GM19328 (cell line): ENCODE data around the gene ATXN10.

Experiments
- ATAC-seq: cut with Tn5 transposase; IDR thresholded peaks from one replicate; pipeline ENCODE4 v1.9.1; 2021; ENCODE audit warnings: mild to moderate bottlenecking, moderate library complexity; ENCODE audit not compliant: unreplicated experiment

Gene ATXN10

GRCh38 chr22:45754822-45755221, 83.2 kb downstream of the ATXN10 start:
- no peak for ATAC-seq

- ATAC-seq: no peak
Measured at GRCh38 chr22:45756558-45756957, 84.9 kb downstream of the ATXN10 start.

- ATAC-seq: no peak
Measured at GRCh38 chr22:45757068-45757467, 85.4 kb downstream of the ATXN10 start.

GRCh38 chr22:45757936-45758335, 86.3 kb downstream of the ATXN10 start:
- ATAC-seq: no peak

- ATAC-seq: no peak
Measured at GRCh38 chr22:45758603-45759002, 87.0 kb downstream of the ATXN10 start.

GRCh38 chr22:45760682-45761081, 89.0 kb downstream of the ATXN10 start:
- ATAC-seq: no peak

- no peak for ATAC-seq
Measured at GRCh38 chr22:45762545-45763235, 91.1 kb downstream of the ATXN10 start.

GRCh38 chr22:45763236-45763624, 91.6 kb downstream of the ATXN10 start:
- no peak for ATAC-seq

- no peak for ATAC-seq
Measured at GRCh38 chr22:45768490-45768889, 96.9 kb downstream of the ATXN10 start.

GRCh38 chr22:45769569-45770210, 98.1 kb downstream of the ATXN10 start:
- no peak for ATAC-seq

GRCh38 chr22:45770506-45770905, 98.9 kb downstream of the ATXN10 start:
- ATAC-seq: no peak

- no peak for ATAC-seq
Measured at GRCh38 chr22:45771057-45771456, 99.4 kb downstream of the ATXN10 start.

- no peak for ATAC-seq
Measured at GRCh38 chr22:45771711-45772110, 100.1 kb downstream of the ATXN10 start.

GRCh38 chr22:45772743-45773142, 101.1 kb downstream of the ATXN10 start:
- no peak for ATAC-seq

GRCh38 chr22:45774001-45774670, 102.5 kb downstream of the ATXN10 start:
- no peak for ATAC-seq

- no peak for ATAC-seq
Measured at GRCh38 chr22:45775062-45775461, 103.4 kb downstream of the ATXN10 start.

GRCh38 chr22:45775569-45776312, 104.1 kb downstream of the ATXN10 start:
- ATAC-seq: peak; percentile 62

GRCh38 chr22:45776313-45776585, 104.6 kb downstream of the ATXN10 start:
- ATAC-seq: no peak

GRCh38 chr22:45777046-45777851, 105.6 kb downstream of the ATXN10 start:
- ATAC-seq: no peak

- no peak for ATAC-seq
Measured at GRCh38 chr22:45777852-45778375, 106.3 kb downstream of the ATXN10 start.

GRCh38 chr22:45781459-45781858, 109.8 kb downstream of the ATXN10 start:
- ATAC-seq: no peak
